Thyroid gland (tissue), 4 donors: ENCODE results near the gene HBD.

Experiments
- POLR2A ChIP-seq, 2 donors: fragments of 450-650 bp; IDR thresholded peaks; one replicate each; pipeline ENCODE4 v1.6.1; 2017; ENCODE audit warnings: antibody characterized with exemption in 2 of 2, mild to moderate bottlenecking in 2 of 2, moderate library complexity in 1 of 2
- TF ChIP-seq, protein P1 (sequence below), 6 experiments: fragments of 200-600 bp in 3 of 6; fragments of 450-650 bp in 3 of 6; sonication (generic) in 3 of 6; IDR thresholded peaks; one replicate each; pipeline ENCODE4 v1.5.1; 2016 to 2019; ENCODE audit warnings: antibody characterized with exemption in 6 of 6, mild to moderate bottlenecking in 2 of 6, inconsistent platforms in 1 of 6, moderate library complexity in 1 of 6

DNA sequence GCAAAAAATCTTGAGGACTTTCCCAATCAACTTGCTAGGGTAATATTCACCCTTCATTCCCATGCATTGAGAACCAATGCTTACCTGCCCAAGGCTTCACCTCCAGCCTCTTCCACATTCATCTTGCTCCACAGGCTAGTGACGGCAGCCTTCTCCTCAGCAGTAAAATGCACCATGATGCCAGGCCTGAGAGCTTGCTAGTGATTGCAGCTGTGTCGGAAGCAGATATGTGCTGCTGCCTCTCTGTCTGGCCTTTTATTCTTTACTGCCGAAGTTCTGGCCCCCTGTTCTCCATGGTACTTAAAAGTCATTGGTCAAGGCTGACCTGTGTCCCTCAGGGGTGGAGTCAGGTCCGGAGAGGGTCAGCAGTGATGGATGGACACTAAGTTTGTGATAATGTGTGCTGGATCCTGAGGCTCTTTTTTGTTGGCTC lies 35.4 kb upstream of the HBD start, which contains the start of gene HBE1:
- TF ChIP-seq, protein P1, sequence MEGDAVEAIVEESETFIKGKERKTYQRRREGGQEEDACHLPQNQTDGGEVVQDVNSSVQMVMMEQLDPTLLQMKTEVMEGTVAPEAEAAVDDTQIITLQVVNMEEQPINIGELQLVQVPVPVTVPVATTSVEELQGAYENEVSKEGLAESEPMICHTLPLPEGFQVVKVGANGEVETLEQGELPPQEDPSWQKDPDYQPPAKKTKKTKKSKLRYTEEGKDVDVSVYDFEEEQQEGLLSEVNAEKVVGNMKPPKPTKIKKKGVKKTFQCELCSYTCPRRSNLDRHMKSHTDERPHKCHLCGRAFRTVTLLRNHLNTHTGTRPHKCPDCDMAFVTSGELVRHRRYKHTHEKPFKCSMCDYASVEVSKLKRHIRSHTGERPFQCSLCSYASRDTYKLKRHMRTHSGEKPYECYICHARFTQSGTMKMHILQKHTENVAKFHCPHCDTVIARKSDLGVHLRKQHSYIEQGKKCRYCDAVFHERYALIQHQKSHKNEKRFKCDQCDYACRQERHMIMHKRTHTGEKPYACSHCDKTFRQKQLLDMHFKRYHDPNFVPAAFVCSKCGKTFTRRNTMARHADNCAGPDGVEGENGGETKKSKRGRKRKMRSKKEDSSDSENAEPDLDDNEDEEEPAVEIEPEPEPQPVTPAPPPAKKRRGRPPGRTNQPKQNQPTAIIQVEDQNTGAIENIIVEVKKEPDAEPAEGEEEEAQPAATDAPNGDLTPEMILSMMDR (IDR thresholded peaks at IDR 0.05) = no peak
- TF ChIP-seq POLR2A (IDR thresholded peaks at IDR 0.05) = no peak
